HEK293 (cell line): ENCODE measurements around the gene OR8D1.

Source experiments
- CTCF ChIP-seq: fragments of 450-650 bp; formaldehyde crosslinking; IDR thresholded peaks from 2 replicates; pipeline ENCODE4 v1.5.1; 2016; ENCODE audit warnings: missing biosample characterization, missing genetic modification characterization
- ZBTB48 ChIP-seq: fragments of 450-650 bp; formaldehyde crosslinking; IDR thresholded peaks from 2 replicates; pipeline ENCODE4 v1.5.1; 2016; ENCODE audit warnings: missing biosample characterization, missing genetic modification characterization
- ZBTB7A ChIP-seq: fragments of 450-650 bp; formaldehyde crosslinking; IDR thresholded peaks from 2 replicates; pipeline ENCODE4 v1.5.1; 2016; ENCODE audit warnings: low read depth, missing biosample characterization, missing genetic modification characterization
- ZNF114 ChIP-seq: fragments of 450-650 bp; formaldehyde crosslinking; IDR thresholded peaks from 2 replicates; pipeline ENCODE4 v1.5.0; 2017; ENCODE audit warnings: missing biosample characterization, missing genetic modification characterization
- ZNF274 ChIP-seq, 2 experiments: fragments of 200-500 bp in 1 of 2; fragments of 450-650 bp in 1 of 2; sonication (Bioruptor generic) in 1 of 2; formaldehyde crosslinking in 1 of 2; IDR thresholded peaks; 2 replicates each; pipeline versions ENCODE4 v1.5.1 to v1.6.1; 2014 to 2016; ENCODE audit warnings: borderline replicate concordance in 1 of 2, inconsistent platforms in 1 of 2, low read length in 1 of 2, missing biosample characterization in 1 of 2, missing genetic modification characterization in 1 of 2
- ZNF423 ChIP-seq: fragments of 450-650 bp; formaldehyde crosslinking; IDR thresholded peaks from 2 replicates; pipeline ENCODE4 v1.5.1; 2016; ENCODE audit warnings: missing biosample characterization, missing genetic modification characterization
- ZNF514 ChIP-seq: fragments of 450-650 bp; formaldehyde crosslinking; IDR thresholded peaks from 2 replicates; pipeline ENCODE4 v1.5.1; 2016; ENCODE audit warnings: missing biosample characterization, missing genetic modification characterization
- ZNF548 ChIP-seq: fragments of 450-650 bp; formaldehyde crosslinking; IDR thresholded peaks from 2 replicates; pipeline ENCODE4 v1.5.1; 2016; ENCODE audit warnings: missing biosample characterization, missing genetic modification characterization
- ZNF791 ChIP-seq: fragments of 450-650 bp; formaldehyde crosslinking; IDR thresholded peaks from 2 replicates; pipeline ENCODE4 v1.5.1; 2016; ENCODE audit warnings: missing biosample characterization, missing genetic modification characterization
- TF ChIP-seq, protein P1 (sequence below): sonication (generic); formaldehyde crosslinking; IDR thresholded peaks from 2 replicates; pipeline ENCODE4 v1.8.1; 2022; ENCODE audit warnings: mild to moderate bottlenecking, moderate library complexity, missing genetic modification reagents

GRCh38 chr11:124344346-124344745, 30.6 kb upstream of the OR8D1 start:
- TF ChIP-seq CTCF (no peak), ZNF114 (tag by site-specific recombination) (no peak), ZNF791 (tag by site-specific recombination) (no peak), ZBTB48 (no peak), ZNF514 (tag by site-specific recombination) (no peak), ZNF274 (IDR thresholded peaks at IDR 0.05; ENCODE audit: low read length) (no peak), ZNF274 (tag by site-specific recombination; IDR thresholded peaks at IDR 0.05; ENCODE audit: borderline replicate concordance) (no peak), ZBTB7A (tag by site-specific recombination) (no peak), ZNF423 (no peak), ZNF548 (tag by site-specific recombination) (no peak)
- TF ChIP-seq, protein P1, sequence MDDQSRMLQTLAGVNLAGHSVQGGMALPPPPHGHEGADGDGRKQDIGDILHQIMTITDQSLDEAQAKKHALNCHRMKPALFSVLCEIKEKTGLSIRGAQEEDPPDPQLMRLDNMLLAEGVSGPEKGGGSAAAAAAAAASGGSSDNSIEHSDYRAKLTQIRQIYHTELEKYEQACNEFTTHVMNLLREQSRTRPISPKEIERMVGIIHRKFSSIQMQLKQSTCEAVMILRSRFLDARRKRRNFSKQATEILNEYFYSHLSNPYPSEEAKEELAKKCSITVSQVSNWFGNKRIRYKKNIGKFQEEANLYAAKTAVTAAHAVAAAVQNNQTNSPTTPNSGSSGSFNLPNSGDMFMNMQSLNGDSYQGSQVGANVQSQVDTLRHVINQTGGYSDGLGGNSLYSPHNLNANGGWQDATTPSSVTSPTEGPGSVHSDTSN (CRISPR knock-in tag): no peak
